Fibroblast of villous mesenchyme (primary cell): ENCODE data around the gene AGPAT4. TPM values are rescaled to one million over a fixed set of nuclear protein-coding genes. Genes with fewer than 3 reads are reported as not detected.
"Not testable (repeated sequence)": the region's sequence is repeated elsewhere in the genome, so short reads cannot be mapped to it uniquely, and the experiment has no call there.

Experiments used
- DNase-seq: peaks from one replicate; pipeline ENCODE4 v3.0.0-alpha.2; 2010; ENCODE audit warnings: low read depth
- H3K4me3 ChIP-seq: 2 replicates; pipeline ENCODE4 v1.5.1; 2011; ENCODE audit warnings: low read depth, mild to moderate bottlenecking, low read length
- total RNA-seq: library from RNA; depleted of rRNA; stranded (reverse); fragments of >200 nt; gene quantifications from 2 replicates; pipeline ENCODE4 v1.2.3, GENCODE V29; 2012
- TF ChIP-seq, protein P1 (sequence below): IDR thresholded peaks from 2 replicates; pipeline ENCODE4 v1.5.1; 2012; ENCODE audit warnings: low read depth, mild to moderate bottlenecking, low read length; ENCODE audit not compliant: insufficient read depth

Gene AGPAT4
- total RNA-seq, 1 donor = 11.2 TPM

DNA sequence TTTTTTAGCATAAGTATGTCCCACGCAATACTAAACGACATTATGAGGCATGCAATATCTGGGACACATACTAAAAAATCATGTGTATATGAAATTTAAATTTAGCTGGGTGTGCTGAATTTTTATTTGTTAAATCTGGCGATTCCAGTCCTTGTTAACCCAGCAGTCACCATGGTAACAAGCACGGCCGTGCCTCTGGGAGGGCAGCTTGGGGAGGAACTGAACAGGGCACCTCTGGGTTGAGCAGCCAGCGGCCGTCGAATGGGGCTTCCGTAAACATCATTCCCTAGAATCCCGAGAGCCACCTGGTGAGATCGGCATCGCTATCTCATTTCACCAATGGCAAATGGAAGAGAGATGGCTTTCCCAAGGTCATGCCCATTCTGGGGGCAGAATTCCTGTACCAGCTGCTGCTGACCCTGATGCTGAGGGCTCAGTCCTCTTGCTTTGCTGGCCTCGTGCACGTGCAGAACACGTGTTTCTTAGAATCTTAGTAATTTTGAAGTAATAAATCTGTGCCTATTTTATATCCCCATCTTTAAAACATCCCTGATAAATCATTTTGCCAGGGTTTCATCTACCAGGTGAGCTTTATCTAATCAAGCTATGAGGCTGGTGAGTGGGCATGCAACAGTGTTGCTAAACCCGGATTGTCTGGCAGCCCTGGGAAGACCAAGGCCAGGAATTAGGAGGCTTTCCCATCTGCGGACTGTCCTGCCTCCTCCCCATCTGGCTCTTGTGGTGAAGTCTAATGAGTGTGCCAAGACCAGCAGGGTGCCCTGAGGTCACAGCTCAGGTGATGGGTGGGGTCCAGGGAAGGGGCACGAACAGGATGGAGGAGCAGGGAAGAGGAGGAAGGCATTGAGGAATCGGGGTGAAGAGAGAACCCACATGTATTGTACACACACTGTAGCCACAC is 85.1 kb downstream of the AGPAT4 start:
- H3K4me3 ChIP-seq = no peak overlapping the region
- no peak for DNase-seq
- TF ChIP-seq, protein P1, sequence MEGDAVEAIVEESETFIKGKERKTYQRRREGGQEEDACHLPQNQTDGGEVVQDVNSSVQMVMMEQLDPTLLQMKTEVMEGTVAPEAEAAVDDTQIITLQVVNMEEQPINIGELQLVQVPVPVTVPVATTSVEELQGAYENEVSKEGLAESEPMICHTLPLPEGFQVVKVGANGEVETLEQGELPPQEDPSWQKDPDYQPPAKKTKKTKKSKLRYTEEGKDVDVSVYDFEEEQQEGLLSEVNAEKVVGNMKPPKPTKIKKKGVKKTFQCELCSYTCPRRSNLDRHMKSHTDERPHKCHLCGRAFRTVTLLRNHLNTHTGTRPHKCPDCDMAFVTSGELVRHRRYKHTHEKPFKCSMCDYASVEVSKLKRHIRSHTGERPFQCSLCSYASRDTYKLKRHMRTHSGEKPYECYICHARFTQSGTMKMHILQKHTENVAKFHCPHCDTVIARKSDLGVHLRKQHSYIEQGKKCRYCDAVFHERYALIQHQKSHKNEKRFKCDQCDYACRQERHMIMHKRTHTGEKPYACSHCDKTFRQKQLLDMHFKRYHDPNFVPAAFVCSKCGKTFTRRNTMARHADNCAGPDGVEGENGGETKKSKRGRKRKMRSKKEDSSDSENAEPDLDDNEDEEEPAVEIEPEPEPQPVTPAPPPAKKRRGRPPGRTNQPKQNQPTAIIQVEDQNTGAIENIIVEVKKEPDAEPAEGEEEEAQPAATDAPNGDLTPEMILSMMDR = no peak

GRCh38 chr6:161186173-161186769 is 87.6 kb downstream of the AGPAT4 start:
- peak; percentile 47 for DNase-seq
- TF ChIP-seq, protein P1 = no peak
- no peak overlapping the region for H3K4me3 ChIP-seq

GRCh38 chr6:161181121-161181520 is 92.7 kb downstream of the AGPAT4 start:
- no peak overlapping the region for H3K4me3 ChIP-seq
- TF ChIP-seq, protein P1 = no peak
- DNase-seq = no peak

GRCh38 chr6:161178155-161178554 is 95.7 kb downstream of the AGPAT4 start:
- H3K4me3 ChIP-seq, DNase-seq: not testable (repeated sequence)

GRCh38 chr6:161176428-161176827 is 97.4 kb downstream of the AGPAT4 start:
- DNase-seq, H3K4me3 ChIP-seq: not testable (repeated sequence)

DNA sequence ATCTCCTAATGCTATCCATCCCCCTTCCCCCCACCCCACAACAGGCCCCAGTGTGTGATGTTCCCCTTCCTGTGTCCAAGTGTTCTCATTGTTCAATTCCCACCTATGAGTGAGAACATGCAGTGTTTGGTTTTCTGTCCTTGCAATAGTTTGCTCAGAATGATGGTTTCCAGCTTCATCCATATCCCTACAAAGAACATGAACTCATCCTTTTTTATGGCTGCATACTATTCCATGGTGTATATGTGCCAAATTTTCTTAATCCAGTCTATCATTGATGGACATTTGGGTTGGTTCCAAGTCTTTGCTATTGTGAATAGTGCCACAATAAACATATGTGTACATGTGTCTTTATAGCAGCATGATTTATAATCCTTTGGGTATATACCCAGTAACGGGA is 101.1 kb downstream of the AGPAT4 start:
- DNase-seq, H3K4me3 ChIP-seq: not testable (repeated sequence)

DNA sequence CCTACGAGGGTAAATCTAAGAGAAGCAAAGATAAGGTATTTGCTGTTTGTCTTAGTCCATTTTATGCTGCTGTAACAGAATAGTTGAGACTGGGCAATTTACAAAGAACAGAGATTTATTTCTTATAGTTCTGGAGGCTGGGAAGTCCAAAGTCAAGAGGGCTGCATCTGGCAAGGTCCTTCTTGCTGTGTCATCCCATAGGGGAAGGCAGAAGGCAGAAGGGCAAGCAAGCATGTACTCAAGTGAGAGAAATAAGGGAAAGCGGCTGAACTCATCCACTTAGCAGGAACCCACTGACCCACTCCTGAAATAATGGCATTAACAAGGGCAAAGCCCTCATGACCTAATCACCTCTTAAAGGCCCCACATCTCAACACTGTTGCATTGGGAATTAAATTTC is 102.7 kb downstream of the AGPAT4 start:
- no peak overlapping the region for H3K4me3 ChIP-seq
- TF ChIP-seq, protein P1 = no peak
- no peak for DNase-seq

DNA sequence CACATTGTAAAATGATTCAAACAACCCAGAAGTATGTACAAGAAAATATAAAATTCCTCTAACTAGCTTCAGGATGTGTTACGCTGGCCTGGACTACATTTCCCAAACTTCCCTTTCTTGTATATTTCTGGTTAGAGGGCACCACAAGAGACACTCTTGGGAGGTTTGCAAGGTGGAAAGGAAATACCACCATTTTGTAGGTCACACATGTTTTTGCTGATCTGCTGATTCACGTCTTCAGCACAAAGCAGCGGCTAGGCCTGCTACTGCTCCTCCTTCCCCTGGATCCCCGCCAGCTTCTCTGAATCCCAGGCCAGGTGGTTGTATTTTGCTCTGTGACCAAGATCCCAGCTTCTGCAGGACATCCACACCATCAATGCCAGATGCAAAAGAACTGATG is 104.2 kb downstream of the AGPAT4 start:
- TF ChIP-seq, protein P1 = no peak
- DNase-seq = peak; percentile 61
- no peak overlapping the region for H3K4me3 ChIP-seq
